C1 segment of cervical spinal cord (tissue), 14 donors: ENCODE data around the gene DNM3.
A peak's percentile ranks its signal among the peaks of the same experiment; 100 is the strongest.

ENCODE experiments used
- DNase-seq, 14 donors: peaks; one replicate each; lab custom pipeline; 2025; lab: John Stamatoyannopoulos, UW

The DNM3 gene

DNA sequence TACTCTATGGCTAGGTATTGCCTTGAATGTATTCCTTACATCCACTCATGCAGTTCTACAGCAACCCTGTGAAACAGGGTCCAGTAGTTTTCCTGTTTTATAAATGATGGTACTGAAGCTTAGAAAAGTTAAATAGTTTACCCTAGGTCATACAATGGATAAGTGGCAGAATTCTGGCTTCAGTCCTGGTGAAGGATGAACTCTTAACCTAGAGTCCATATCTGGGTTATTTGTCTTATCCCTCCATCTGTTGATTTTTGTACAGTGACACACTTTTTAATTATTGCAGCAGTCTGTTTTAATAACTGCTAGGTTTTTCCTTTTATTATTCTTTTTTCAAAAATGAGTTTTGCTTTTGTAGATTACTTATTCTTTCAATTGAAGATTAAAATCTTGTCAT is 263.9 kb downstream of the DNM3 start:
- DNase-seq: peak in 1 of 14 donors; percentile 45

DNA sequence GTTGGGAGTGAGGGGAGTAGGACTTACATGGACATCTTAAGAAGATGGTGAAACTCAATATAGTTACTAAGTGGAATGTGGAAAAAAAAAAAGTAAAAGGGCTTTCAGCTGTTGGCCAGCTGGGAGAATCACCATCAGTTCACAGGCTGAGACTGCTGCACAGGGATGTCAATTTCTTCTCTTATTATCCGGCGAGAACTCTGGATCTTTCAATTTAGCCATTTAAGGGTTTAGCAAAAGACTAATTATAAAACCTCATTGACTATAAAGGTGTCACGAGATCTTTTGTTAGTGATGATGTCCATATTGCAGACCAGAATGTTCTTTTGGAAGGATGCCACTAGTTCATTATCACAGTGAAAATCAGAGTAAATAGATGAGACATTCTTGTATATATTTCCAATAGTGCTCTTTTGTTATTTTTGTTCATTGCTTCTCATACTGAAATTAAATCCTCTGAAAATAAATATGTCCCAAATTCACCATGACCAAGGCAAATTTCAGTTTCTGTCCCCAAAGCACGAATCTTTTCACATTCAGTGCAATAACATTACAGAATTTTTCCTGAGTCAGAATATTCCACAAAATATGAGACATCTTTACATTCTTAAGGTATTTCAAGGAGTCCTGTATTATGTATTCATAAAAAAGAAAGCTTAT is 266.1 kb downstream of the DNM3 start:
- DNase-seq: peak in 1 of 14 donors; percentile 16

DNA sequence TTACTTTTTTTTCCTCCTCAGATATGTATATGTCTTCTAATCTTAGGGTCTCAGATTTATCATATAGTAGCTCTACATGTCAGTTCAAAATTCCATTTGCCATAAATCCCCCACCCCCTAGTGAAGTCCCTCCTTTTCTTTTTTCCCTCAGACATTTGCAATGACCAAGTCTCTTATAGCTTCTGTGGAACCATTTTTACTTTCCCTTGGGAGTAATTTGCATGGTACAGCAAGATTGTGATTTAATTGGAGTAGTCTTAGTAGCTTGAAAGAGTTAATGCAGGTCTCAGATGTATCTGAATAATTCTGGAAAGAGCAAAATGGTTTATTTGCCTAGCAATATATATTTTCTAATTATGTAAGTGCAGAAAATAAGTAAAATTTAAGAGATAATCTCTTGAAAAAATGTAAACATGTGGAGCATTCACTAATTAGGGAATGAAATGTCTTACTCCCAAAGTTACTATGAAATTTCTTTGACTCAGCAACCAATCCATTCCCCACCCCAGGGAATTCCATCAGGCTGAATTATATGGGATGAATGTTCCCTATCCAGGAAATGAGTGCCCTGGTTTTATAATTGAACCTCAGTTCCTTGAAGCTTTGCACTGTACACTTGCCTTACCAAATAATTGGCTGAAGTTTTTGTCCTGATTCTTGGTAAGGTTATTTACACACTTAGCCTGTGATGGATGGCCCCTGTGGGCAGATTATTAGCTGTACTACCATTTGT is 267.0 kb downstream of the DNM3 start:
- no peak for DNase-seq

DNA sequence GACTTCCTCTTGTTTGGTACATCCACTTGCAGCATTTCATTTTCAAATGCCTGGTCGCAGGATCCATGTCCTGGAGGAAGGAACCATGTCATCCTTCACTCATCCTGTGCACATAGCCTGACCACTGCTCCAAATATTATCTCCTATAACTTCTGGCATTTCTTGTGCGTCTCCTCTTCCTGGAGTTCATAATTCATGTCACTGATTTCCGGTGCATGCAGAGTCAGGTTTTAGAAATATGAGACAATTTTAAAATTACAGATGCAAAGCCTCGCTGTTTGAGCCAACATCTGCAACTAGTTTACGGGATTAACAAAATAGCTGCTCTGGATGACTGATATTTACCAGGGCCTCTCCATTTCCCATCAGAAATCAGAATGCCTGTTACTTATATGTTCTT is 268.1 kb downstream of the DNM3 start:
- DNase-seq: no peak

GRCh38 chr1:172112576-172112975 is 271.3 kb downstream of the DNM3 start:
- DNase-seq: no peak

DNA sequence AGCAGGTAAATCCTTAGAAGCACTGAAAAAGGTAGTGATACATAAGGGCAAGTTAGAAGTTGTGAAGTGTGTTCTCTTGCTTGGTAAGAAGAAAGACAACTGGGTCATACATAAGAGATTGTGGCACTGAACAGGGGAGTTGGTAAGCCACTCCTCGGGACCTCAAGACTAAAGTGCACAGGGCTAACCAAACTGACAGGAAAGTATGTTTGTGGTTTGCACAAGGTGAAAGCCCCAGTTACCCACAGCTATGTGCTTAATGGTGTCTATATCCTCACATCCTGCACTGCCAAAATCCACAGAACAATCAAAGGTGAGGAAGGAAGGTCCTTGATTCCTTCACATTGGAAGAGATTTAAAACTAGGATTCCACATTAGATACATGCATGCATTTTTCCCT is 276.5 kb downstream of the DNM3 start:
- DNase-seq: no peak

DNA sequence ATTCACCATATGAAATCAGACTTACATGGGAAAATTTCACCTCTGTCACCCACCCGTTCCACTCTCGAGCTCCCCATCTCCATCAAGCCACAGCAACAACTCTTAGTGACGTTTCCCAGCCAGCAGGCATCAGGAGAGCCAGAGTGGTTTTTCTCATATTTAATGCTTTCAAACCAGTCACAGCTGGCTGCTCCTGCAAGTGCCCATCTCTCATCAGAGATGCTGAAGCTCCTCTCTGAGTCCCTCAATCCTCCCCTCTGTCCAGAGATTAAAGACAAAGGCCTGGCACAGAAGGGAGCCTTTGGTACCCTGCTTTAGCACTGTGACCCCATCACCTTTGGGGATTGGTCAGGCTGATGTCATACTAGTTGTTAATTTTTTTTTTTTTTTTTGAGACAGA is 277.3 kb downstream of the DNM3 start:
- DNase-seq: no peak

- DNase-seq: no peak
Measured at GRCh38 chr1:172119184-172119583, 277.9 kb downstream of the DNM3 start.

- DNase-seq: no peak
Measured at GRCh38 chr1:172120381-172120780, 279.1 kb downstream of the DNM3 start.

GRCh38 chr1:172121081-172121717 is 279.9 kb downstream of the DNM3 start:
- DNase-seq: no peak

GRCh38 chr1:172122381-172122780 is 281.1 kb downstream of the DNM3 start:
- DNase-seq: no peak

GRCh38 chr1:172125250-172125649 is 284.0 kb downstream of the DNM3 start:
- DNase-seq: no peak

DNA sequence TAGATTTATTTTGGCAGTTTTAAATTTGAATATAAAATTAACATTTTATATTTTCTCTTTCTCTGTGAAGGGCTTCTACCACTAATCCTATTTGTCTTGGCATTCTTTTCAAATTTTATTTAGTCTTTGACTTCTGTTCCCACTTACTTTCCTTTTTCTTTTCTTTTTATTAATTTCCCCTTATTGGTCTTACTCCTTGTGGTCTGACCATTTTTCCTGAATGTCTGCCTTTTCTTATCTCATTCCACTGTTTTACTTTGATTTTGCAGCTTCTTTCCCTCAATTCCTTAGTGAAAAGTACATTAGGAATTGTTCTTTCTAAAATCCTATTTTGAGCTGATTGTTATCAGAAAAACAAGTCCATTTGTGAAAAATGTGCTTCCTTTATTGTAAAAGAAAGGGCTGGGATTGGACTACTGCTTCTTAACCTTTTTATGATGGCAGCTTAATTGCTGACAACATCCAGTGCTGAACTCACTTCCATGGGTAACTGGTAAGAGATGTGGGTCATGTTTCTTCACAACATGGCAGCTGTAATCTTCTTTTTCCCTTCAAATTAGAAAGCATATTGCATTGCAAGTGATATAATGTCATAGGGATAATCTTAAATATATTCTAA is 284.6 kb downstream of the DNM3 start:
- no peak for DNase-seq

DNA sequence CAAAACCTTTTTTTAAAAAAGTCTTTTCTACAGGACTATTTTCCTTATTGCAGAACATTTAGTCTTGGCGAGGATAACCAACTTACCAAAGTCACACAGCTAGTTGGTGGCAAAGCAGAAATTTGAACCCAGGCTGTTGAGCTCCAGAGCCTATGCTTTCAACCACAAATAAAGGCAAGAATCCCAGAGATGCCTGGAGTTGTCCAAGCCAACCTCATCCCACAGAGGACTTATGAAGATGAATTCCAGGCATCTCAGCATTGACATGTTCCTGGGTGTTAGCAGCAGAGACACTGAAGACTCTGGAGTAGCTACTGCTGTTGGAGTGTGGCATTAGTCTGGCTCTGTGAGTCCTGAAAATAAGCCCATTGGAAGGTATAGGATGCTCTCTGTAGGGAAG is 291.5 kb downstream of the DNM3 start:
- no peak for DNase-seq

DNA sequence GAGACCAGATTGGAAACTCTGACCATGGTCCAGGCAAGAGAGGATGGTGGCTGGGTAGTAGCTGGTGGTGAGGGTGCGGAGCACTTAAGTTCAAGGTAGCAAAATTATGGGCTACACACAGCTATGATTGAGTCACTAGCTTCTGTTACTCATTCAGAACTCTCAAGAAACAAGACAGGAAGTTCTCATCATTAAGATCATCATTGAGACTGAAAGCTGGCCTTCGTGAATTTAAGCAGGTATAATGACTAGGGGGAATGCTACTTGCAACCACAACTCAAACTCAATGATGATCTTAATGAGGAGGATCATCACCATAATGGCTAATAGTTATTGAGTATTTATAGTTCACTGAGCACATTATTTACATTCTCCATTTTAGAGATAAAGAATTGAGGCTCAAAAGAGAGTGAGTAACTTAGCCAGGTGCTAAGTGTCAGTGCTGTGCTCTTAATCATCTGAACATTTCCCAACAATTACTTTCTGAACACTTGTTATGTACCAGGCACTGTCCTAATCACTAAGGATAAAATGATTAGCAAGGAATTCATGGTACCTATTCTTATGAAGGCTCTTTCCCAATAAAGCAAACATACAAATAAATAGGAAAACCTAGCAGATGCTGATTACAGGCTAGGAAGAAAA is 292.9 kb downstream of the DNM3 start:
- DNase-seq: no peak

- DNase-seq: no peak
Measured at GRCh38 chr1:172135076-172135672, 293.9 kb downstream of the DNM3 start.

DNA sequence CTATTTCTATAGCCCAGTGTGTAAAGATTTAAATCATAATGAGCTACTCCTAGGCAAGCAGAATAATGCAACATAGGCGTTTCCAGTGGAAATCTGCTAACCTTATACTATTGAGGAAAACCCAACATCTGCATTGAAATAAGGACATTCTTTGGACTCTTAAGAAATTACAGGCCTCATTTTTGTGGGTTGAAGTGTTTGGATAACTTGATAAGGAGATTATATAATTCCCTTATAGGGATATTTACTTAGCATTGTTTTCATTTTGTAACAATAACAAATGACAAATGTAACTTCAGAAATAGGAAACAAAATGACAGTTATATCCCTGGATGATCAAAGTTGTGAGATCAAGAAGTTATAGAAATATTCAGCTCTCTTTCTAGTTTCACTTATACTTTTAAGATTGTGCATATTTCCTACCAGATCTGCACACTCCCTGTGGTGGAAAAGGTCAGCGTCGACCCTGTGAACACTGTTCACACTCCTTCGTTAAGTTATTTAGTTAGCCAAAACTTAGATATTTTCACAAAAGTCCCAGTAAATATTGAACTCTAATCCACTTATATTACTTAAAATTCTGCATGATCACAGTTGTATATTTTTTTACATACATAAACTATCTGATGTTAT is 294.8 kb downstream of the DNM3 start:
- DNase-seq: no peak

- no peak for DNase-seq
Measured at GRCh38 chr1:172136925-172137324, 295.6 kb downstream of the DNM3 start.

DNA sequence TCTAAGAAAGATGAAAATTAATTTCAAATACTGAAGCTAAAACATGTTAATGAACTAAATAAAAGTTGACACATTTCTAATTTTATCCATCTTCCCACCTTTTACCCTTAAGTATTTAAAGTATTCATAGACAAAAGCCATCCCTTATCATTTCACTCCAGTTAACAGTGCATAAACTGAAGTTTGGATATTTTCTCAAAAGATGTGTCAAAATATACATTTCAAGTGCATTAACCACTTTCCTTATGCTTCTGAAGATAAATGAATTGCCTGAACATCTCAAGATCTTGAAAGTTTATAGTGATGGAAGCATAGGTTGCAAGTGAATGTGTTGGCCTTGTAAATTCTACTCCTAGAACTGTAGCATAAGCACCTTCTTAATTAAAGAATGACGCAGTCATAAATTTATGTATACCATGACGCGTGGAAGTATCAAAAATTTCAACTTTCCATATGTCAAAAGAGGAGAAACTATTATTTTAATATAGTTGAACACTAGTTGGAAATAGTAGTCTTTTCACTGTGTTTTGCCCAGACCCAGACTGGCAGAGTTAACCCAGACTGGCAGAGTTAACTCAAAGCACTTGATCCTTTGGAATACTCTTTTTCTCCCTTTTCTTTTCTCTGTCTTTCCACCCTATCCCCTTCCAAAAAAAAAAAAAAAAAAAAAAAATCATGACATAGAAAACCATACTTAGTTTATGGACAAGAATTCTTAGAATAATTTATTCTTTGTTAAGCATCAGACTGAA is 296.6 kb downstream of the DNM3 start:
- no peak for DNase-seq

- DNase-seq: no peak
Measured at GRCh38 chr1:172138634-172139033, 297.3 kb downstream of the DNM3 start.
